Measurements from ENCODE around the gene MORC2. TPM values are rescaled to one million over a fixed set of nuclear protein-coding genes. Genes with fewer than 3 reads are reported as not detected.

Gene MORC2
- total RNA-seq, 1 experiment from 2014 or later, result 19.5 TPM

DNA sequence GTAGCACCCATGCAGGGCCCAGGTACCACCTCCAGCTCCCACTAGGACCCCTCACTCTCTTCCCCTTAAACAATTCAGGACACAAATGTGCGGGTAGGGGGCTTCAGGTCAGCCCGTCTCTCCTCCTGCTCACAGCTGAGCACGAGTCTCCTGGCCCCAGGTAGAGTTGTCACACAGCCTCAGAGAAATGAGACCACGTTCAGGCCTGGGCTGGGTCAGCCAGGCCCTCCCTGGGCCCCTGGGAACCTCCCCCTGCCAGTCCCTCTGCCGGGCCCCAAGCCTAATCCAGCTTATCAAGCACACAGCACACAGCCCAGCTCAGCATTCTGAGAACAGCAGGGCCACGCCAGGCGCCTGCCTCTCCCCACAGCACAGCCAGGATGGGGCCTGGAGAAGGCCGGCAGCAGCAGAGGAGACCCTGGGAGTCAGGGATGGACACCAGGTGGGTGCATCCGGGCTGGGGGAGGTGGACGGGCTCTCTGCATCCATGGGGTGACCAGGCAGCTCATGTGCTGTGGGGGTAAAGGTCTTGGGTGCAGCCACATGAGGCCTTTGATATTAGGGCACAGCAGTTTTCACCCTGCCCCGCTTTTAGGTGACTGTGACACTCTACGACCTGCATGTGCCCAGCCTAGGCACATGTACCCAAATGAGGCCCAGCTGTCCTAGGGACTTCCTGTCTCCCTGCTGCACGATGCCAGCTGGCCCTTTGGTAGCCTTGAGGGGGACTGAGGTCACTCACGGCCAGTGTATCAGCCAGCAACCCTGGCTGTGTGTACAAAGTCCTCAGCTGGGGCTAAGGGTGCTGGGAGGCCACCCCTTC is 87.0 kb downstream of the MORC2 start:
- no peak for DNase-seq (ENCODE audit: low read depth)
- in situ Hi-C loops (cut with HindIII; ENCODE audit: low pct_unique_long_range_greater_than_20kb, low sequenced_read_pairs), result no loop called here

DNA sequence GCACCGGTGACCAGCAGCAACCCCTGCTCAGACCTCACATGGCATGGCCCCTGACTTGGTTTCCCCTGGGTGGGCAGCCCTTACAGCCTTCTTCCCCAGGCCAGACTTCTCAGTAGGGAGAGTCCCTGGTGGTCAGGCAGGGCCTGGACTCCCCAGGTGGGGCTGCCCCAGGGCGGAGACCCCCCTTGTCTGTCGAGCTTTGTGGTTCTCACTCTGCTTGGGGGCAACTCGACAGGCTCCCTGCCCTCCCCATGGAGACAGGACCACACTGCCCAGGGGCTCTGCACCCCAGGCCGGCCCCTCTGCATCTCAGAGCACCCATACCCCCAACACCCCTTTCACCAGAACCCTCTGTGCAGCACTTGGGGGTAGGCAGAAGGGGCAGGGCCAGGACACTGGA is 87.7 kb downstream of the MORC2 start:
- DNase-seq (ENCODE audit: low read depth), result no peak
- in situ Hi-C loops (cut with HindIII; ENCODE audit: low pct_unique_long_range_greater_than_20kb, low sequenced_read_pairs), result no loop called here

DNA sequence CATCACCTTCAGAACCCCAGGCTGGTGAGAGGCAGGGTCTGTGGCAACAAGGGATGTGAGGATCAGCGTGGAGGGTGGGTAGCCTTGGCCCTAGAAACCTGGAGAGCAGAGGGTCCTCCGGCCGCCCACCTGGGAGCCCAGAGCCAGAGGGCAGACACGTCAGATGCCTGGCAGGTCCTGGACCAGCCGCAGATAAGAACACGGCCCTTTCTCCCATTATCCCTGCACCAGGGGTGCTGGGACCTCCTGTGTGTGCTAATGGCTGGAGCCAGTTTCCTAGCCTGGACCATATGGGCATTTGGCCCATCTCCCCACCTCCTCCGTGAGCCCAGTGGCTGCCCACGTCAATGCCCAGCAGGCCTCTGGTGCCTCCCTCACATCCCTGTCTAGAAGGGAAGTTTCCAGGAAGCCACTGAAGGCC is 88.4 kb downstream of the MORC2 start:
- no peak for DNase-seq (ENCODE audit: low read depth)
- in situ Hi-C loops (cut with HindIII; ENCODE audit: low pct_unique_long_range_greater_than_20kb, low sequenced_read_pairs), result no loop called here

DNA sequence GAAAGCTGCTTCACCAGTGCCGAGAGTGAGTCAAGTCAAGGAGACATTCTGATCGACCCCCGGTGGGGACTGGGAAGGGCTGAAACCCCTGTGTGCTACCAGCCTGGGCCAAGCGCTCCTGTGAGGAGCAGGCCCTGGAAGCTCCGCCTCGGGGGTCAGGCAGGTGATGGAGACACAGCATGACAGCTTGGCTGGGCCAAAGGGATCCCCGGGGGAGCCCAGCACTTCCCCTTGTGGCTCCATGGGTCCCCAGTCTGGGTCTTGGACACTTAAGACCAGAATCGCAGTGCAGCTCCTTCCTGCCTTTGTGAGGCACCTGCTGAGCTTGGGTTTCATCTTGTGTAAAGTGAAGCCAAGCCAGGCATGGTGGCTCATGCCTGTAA is 89.2 kb downstream of the MORC2 start:
- DNase-seq (ENCODE audit: low read depth), result no peak
- in situ Hi-C loops (cut with HindIII; ENCODE audit: low pct_unique_long_range_greater_than_20kb, low sequenced_read_pairs), result no loop called here

DNA sequence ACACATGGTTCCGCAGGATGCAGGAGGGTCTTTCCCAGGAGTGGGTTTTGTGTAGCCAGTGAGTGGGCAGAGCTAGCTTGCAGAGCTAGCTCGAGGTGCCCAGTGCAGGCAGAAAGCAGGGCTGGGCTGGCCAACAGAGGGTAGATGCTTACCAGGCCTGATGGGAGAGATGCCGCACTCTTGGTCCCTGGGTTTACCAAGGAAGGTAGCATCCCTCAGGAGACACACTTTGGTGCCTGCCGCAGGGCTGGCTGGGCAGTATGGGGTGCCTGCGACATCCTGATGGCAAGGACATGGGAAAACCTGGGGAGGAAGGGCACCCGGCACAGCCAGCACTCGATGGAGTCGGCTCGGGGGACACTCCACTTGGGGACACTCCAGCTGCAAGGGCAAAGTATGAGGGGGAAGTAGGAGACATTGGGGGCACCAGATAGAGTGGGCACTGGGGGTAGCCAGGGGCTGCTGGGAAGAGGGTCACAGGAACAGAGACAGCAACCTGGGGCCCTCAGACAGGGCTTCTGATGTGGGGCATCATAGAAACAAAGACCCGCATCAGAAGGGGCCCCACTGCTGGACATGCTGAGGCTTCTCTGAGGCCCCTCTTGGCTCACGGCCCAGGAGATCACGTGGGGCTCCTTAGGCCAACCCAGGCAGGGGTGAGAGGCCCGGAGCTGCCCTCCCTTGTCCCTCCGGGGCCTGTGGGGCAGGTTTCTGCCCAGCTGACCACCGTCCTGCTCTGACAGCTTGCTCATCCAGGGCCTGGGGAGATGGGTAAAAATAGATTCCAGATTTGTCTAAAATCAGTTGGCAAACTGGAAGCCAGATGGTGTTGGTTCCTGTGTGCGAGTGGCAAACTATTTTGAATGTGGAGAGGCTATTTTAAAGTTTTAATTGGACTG is 89.8 kb downstream of the MORC2 start:
- in situ Hi-C loops (cut with HindIII; ENCODE audit: low pct_unique_long_range_greater_than_20kb, low sequenced_read_pairs), result no loop called here

DNA sequence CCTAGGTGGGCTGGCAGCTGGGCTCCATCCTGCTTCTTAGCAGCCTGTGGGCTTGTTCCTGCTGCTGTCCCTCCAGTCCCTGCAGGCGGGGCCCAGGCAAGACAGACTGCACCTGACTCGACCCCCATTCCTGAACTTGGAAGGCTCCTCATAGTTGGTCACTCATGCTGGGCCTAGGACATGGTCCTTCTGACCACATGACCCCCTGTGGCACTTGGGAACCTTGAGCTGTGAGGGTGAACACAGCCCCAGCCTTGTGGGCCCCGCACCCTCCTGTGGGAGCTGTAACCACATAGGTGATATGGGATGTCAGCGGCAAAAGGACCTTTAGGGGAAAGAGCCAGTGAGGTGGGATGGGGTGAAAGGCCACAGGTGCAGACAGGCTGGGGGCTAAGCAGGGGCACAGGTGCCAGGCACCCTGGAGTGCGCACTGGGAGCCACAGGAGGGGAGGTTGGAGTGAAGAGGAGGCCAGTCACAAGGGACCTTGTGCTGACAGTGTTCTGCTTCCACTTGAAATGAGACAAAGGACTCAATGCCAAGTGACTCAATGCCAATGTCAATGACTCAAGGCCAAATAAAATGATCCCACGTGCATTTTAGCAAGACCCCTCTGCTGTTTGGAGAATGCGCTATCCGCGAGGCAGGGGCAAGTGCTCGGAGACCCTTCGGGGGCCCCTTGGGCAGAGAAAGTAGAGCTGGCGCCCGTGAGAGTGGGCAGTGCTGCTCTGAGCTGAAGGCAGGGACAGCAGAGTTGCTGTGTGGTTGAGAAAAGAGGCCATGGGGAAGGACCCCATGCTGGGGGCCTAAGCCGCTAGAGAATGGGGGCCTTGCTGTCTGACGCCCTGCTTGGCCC is 90.7 kb downstream of the MORC2 start:
- no peak for DNase-seq (ENCODE audit: low read depth)
- in situ Hi-C loops (cut with HindIII; ENCODE audit: low pct_unique_long_range_greater_than_20kb, low sequenced_read_pairs), result no loop called here

More for the DNA sequence above, 89.8 kb downstream of the MORC2 start:
- no peak for DNase-seq (ENCODE audit: low read depth)

DNA sequence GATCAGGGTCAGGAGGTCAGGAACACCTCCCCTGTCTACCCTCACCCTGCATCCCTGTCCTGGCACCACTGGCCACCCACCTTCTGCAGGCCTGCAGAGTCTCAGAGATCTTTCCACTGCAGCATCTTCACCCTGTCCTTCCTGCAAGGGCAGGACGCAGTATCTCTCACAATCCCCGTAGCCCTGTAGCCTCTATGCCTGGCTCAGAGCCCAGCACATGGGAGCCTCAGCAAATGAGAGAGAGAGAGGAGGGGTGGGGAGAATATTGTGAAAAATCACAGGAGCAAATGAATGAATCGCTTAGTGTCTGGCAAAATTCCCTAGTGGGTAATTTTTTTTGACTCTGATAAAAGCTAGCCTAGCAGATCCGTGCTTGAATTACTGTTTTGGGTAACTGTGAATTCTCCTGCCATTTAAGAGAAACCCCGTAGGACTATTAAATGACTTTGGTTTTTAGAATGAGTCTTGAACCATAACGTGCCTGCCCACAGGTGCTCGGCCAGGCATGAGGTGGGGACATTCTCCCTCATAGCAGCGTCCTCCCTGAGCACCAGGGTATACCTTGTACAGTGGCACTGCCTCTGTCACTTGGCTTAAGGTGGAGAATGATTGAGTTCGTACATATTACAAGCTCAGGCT is 91.5 kb downstream of the MORC2 start:
- no peak for DNase-seq (ENCODE audit: low read depth)
- in situ Hi-C loops (cut with HindIII; ENCODE audit: low pct_unique_long_range_greater_than_20kb, low sequenced_read_pairs), result no loop called here

DNA sequence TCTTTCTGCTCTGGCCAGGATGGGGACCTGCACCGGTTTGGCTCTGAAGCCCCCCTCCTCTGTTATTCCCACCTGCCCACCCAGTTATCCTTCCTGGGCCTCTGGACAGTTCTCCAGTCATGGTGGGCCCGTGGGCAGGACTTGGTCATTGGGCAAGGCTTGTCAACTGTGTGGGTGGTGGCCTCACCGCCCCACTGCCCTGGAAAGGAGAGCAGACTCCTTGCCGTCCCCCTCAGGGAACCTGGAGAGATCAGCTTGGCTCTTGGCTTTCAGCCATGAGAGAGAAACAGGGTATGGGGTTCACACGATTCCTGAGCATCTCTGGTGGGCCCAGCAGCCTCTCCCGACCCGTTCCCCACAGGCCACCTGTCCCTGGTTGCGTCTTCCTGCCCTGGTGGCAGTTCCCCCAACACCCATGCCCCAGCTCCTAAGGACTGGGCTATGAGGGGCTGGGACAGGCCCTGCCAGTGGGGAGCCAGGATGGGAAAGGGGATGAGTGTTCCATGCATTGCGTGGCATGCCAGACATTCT is 92.3 kb downstream of the MORC2 start:
- in situ Hi-C loops (cut with HindIII; ENCODE audit: low pct_unique_long_range_greater_than_20kb, low sequenced_read_pairs), result no loop called here
- DNase-seq (ENCODE audit: low read depth), result no peak

DNA sequence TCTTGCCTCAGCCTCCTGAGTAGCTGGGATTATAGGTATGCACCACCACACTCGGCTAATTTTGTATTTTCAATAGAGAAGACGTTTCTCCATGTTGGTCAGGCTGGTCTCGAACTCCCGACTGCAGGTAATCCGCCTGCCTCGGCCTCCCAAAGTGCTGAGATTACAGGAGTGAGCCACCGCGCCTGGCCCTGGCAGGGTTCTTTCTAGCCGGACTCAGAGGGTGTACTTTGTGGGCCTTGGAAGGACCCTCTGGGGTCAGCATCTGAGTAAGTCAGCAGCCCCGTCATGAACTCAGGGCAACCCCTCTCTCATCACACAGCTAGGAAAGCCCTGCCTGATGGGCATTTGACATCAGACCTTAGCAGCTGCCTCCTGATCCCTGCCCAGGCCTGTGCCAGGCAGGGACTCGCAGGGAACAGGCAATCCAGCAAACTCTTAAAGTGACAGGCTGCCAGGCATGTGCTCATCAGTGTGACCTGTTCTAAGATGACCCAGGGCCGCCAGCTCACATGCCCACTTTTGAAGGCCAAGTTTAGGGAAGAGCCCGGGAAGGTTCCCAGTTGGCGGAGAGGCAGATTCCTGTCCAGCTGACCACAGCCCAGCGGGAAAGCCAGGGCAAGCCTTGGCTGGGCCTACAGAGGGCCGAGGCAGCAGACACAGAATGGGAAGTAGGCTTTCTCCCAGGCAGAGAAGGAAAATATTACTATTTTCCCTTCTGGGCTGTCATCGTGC is 92.9 kb downstream of the MORC2 start:
- no peak for DNase-seq (ENCODE audit: low read depth)
- in situ Hi-C loops (cut with HindIII; ENCODE audit: low pct_unique_long_range_greater_than_20kb, low sequenced_read_pairs), result no loop called here

Other genes starting within 250 kb of the MORC2 start
- 6.8 and 16.0 TPM in 2 replicates for gene TUG1, start 491 bp upstream of the MORC2 start, total RNA-seq (2014; rRNA removed; shearing (Covaris generic); ENCODE audit: low replicate concordance)
- gene SMTN, start 112.5 kb upstream of the MORC2 start, total RNA-seq (2014; rRNA removed; shearing (Covaris generic); ENCODE audit: low replicate concordance), result 35.7 and 82.9 TPM in 2 replicates
- gene SELENOM, start 138.8 kb upstream of the MORC2 start, total RNA-seq (2014; rRNA removed; shearing (Covaris generic); ENCODE audit: low replicate concordance), result 118 and 142 TPM in 2 replicates
- 0.91 and 1.2 TPM in 2 replicates for gene INPP5J, start 154.2 kb upstream of the MORC2 start, total RNA-seq (2014; rRNA removed; shearing (Covaris generic); ENCODE audit: low replicate concordance)
- gene PLA2G3, start 171.7 kb upstream of the MORC2 start, total RNA-seq (2014; rRNA removed; shearing (Covaris generic); ENCODE audit: low replicate concordance), result not detected in 2 replicates
- gene RNF185, start 191.4 kb upstream of the MORC2 start, total RNA-seq (2014; rRNA removed; shearing (Covaris generic); ENCODE audit: low replicate concordance), result 76.5 and 104 TPM in 2 replicates
- gene LIMK2, start 243.5 kb upstream of the MORC2 start, total RNA-seq (2014; rRNA removed; shearing (Covaris generic); ENCODE audit: low replicate concordance), result 9.5 and 18.1 TPM in 2 replicates